Retinal pigment epithelial cell (primary cell): ENCODE results near the gene ZNF484.
"Not testable (repeated sequence)": the region's sequence is repeated elsewhere in the genome, so short reads cannot be mapped to it uniquely, and the experiment has no call there.

ENCODE experiments used
- DNase-seq: peaks from one replicate; pipeline ENCODE4 v3.0.0-alpha.2; 2010; ENCODE audit warnings: low read depth
- H3K4me3 ChIP-seq: 2 replicates; pipeline ENCODE4 v1.5.1; 2011; ENCODE audit warnings: mild to moderate bottlenecking, low read length, control low read depth, moderate library complexity
- TF ChIP-seq, protein P1 (sequence below): conservative IDR thresholded peaks from 2 replicates; pipeline ENCODE4 v1.5.1; 2011; ENCODE audit warnings: low read depth, low read length, control low read depth, inconsistent platforms

The ZNF484 gene

DNA sequence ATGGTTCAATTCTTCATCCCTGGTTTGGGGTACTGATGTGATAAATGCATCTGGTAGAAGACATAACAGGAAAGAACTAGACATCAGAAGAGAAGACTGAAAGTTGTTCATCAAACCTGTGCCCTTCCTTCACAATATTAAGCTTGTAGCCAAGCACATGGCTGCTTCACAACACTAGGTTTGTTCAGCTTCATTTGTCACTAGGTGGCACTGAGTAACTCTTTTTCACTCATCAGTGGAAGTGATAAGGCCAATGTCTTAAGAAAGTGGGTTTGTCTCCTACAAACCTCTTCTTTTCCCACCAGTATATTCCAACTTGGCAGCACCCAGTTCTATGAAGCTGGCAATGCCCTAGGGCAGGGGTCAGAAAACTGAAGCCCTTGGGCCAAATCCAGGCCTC is 26.9 kb downstream of the ZNF484 start:
- no peak for DNase-seq
- no peak overlapping the region for H3K4me3 ChIP-seq
- TF ChIP-seq, protein P1, sequence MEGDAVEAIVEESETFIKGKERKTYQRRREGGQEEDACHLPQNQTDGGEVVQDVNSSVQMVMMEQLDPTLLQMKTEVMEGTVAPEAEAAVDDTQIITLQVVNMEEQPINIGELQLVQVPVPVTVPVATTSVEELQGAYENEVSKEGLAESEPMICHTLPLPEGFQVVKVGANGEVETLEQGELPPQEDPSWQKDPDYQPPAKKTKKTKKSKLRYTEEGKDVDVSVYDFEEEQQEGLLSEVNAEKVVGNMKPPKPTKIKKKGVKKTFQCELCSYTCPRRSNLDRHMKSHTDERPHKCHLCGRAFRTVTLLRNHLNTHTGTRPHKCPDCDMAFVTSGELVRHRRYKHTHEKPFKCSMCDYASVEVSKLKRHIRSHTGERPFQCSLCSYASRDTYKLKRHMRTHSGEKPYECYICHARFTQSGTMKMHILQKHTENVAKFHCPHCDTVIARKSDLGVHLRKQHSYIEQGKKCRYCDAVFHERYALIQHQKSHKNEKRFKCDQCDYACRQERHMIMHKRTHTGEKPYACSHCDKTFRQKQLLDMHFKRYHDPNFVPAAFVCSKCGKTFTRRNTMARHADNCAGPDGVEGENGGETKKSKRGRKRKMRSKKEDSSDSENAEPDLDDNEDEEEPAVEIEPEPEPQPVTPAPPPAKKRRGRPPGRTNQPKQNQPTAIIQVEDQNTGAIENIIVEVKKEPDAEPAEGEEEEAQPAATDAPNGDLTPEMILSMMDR = no peak

- not testable (repeated sequence) for H3K4me3 ChIP-seq, DNase-seq
These were observed 29.1 kb downstream of the ZNF484 start for GRCh38 chr9:92848740-92849139.

DNA sequence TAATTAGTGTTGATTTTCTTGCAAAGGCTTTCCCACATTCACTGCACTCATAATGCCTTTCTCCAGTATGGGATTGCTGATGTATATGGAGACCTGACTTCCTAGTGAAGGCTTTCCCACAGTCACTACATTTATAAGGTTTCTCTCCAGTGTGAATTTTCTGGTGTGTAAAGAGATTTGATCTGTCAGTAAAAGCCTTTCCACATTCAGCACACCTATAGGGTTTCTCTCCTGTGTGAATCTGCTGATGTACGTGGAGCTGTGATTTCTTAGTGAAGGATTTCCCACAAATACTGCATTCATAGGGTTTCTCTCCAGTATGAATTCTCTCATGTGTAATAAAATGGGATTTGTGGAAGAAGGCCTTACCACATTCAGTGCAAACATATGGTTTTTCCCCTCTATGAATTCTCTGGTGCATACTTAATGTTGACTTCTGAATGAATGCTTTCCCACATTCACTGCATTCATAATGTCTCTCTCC is 31.1 kb downstream of the ZNF484 start:
- DNase-seq = no peak
- TF ChIP-seq, protein P1 = no peak
- no peak overlapping the region for H3K4me3 ChIP-seq

DNA sequence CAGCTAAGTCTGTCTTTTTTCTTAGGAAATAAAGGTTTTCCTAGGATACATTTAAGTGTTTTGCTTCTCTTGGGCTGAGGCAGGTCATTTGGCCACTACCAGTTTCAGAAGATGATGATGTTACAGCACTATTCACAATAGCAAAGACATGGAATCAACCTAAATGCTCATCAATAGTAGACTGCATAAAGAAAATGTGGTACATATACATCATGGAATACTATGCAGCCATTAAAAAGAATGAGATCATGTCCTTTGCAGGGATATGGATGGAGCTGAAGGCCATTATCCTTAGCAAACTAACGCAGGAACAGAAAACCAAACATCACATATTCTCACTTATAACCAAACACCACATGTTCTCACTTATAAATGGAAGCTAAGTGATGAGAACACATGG is 39.4 kb downstream of the ZNF484 start:
- DNase-seq, H3K4me3 ChIP-seq: not testable (repeated sequence)

DNA sequence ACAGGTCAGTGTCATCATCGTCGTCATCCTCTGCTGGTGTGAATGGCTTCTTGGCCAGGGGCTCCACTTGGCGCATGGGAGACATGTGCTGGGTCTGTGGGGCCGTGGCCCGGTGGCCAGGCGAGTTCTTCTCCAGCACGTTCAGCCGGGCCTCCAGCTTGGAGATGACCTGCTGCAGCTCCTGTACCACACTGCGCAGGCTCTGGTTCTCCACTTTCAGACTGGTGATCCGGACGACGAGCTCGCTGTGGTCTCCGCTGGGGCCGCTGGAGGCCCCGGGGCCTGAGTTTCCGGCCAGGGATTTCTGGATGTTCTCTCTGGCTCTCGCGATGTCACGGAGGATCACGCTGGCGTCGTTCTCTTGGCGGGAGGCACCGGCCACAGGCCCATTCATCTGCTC is 40.6 kb downstream of the ZNF484 start:
- TF ChIP-seq, protein P1 = no peak
- H3K4me3 ChIP-seq = no peak overlapping the region
- no peak for DNase-seq

DNA sequence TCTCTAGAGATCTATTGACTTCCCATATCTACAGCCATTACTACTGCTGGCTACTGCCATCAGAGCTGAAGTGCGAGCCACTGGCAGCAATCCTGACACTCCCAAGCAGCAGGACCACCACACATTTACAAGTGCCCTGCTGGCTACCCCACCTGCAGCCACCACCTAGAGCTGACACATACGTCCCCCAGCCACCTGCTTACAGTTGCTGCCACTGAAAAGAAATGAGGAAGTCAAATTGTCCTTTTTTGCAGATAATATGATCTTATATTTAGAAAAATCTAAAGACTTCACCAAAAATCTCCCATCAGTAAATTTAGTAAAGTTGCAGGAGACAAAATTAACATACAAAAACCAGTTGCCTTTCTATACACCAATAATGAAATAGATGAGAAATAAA is 48.4 kb downstream of the ZNF484 start:
- TF ChIP-seq, protein P1 = no peak
- H3K4me3 ChIP-seq = no peak overlapping the region
- no peak for DNase-seq

- DNase-seq, H3K4me3 ChIP-seq: not testable (repeated sequence)
These were observed 52.8 kb downstream of the ZNF484 start for GRCh38 chr9:92825065-92825464.

DNA sequence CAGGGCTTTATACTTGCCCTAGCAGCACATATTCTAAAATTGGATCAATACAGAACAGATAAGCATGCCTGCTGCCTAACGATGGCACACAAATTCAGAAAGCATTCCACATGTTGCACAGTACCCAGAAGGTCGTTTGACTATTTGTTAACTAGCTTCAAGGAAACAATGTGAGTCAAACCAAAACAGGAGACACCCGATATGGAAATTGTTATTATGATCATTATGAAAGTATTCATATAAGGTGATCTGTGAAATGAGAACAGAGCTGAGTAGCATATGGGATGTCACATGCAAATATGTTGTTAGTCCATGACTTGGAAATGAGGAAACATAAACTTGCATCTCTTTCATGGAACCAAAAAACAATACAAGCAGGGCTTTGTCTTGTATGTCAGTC is 56.9 kb downstream of the ZNF484 start:
- TF ChIP-seq, protein P1 = no peak
- no peak for DNase-seq
- no peak overlapping the region for H3K4me3 ChIP-seq

- not testable (repeated sequence) for H3K4me3 ChIP-seq, DNase-seq
These were observed 57.9 kb downstream of the ZNF484 start for GRCh38 chr9:92819898-92820297.

GRCh38 chr9:92809629-92810326 is 68.1 kb downstream of the ZNF484 start:
- not testable (repeated sequence) for H3K4me3 ChIP-seq, DNase-seq
